Sigmoid colon (tissue), 7 donors: Measurements from ENCODE around the gene TIAM1. TPM values are rescaled to one million over a fixed set of nuclear protein-coding genes. Genes with fewer than 3 reads are reported as not detected.

Experiments
- DNase-seq: peaks from one replicate; pipeline ENCODE4 v3.0.0-alpha.2; 2019
- H3K27ac ChIP-seq, 4 donors: fragments of 200-600 bp; sonication (generic); one replicate each; pipeline ENCODE4 v1.5.1; 2016 to 2019; ENCODE audit warnings: mild to moderate bottlenecking in 1 of 4
- H3K27me3 ChIP-seq, 3 donors: fragments of 200-600 bp; sonication (generic); one replicate each; pipeline ENCODE4 v1.5.1; 2019; ENCODE audit warnings: mild to moderate bottlenecking in 1 of 3
- H3K36me3 ChIP-seq, 4 donors: fragments of 200-600 bp; sonication (generic); one replicate each; pipeline ENCODE4 v1.5.1; 2016 to 2019
- H3K4me1 ChIP-seq, 4 donors: fragments of 200-600 bp; sonication (generic); one replicate each; pipeline ENCODE4 v1.5.1; 2017 to 2019
- H3K4me3 ChIP-seq, 4 donors: fragments of 200-600 bp; sonication (generic); one replicate each; pipeline ENCODE4 v1.5.1; 2017 to 2019; ENCODE audit warnings: mild to moderate bottlenecking in 2 of 4, moderate library complexity in 1 of 4
- H3K9me3 ChIP-seq, 4 donors: fragments of 200-600 bp in 3 of 4; sonication (generic) in 3 of 4; one replicate each; pipeline versions ENCODE4 v1.5.1 to v1.6.1; 2013 to 2019
- CTCF ChIP-seq, 4 experiments: fragments of 450-650 bp in 3 of 4; fragments of 200-600 bp in 1 of 4; IDR thresholded peaks; one replicate each; pipeline ENCODE4 v1.5.1; 2016 to 2019; ENCODE audit warnings: antibody characterized with exemption in 4 of 4, mild to moderate bottlenecking in 3 of 4, moderate library complexity in 2 of 4
- EP300 ChIP-seq, 4 donors: sonication (generic); formaldehyde crosslinking; IDR thresholded peaks; one replicate each; pipeline ENCODE4 v1.6.1; 2017; ENCODE audit warnings: antibody characterized with exemption in 4 of 4
- POLR2A ChIP-seq, 2 donors: fragments of 450-650 bp; IDR thresholded peaks; one replicate each; pipeline ENCODE4 v1.6.1; 2016; ENCODE audit warnings: antibody characterized with exemption in 2 of 2, mild to moderate bottlenecking in 2 of 2, moderate library complexity in 2 of 2
- POLR2AphosphoS5 ChIP-seq, 4 donors: sonication (generic); formaldehyde crosslinking; IDR thresholded peaks; one replicate each; pipeline ENCODE4 v1.6.1; 2017; ENCODE audit warnings: antibody characterized with exemption in 4 of 4
- WGBS, 2 donors: extraction: QIAGEN DNeasy Blood & Tissue Kit; methylation state at CpG; one replicate each; pipeline ENCODE4 v1.1.7; 2013; 5-methylcytosine and 5-hydroxymethylcytosine counted together
- intact Hi-C: fragments of 100-400 bp; cut with DNase I; formaldehyde crosslinking; loops from one replicate; pipeline ENCODE4 v1.15.1; 2023
- polyA plus RNA-seq, 3 donors: library from polyadenylated mRNA; stranded (reverse); fragments of 200-250 nt; gene quantifications; one replicate each; pipeline ENCODE4 v1.2.3, GENCODE V29; 2013
- total RNA-seq, 4 donors: library from RNA; depleted of rRNA; stranded (reverse); fragments of >200 nt; gene quantifications; one replicate each; pipeline ENCODE4 v1.1.0, GENCODE V29; 2016
- donor health status: healthy with polysubstance abuse.
- donor health status: Bipolar disorder and iron deficiency.
- donor health status: healthy.

TIAM1 gene
- total and polyA plus RNA-seq, 7 donors = 1.2 to 20.5 (median 8.6) TPM

GRCh38 chr21:31162079-31162699, 181.9 kb downstream of the TIAM1 start:
- Histone ChIP-seq H3K27ac (peak overlapping the region in 1 of 4 donors; percentile 30), H3K4me1 (no peaks in the 10 kb centered on the region), H3K27me3 (peaks cover 0 to 4% (median 0%) of the 10 kb centered on the region in 3 donors), H3K4me3 (no peak overlapping the region), H3K9me3 (peaks cover 0 to 3% (median 0%) of the 10 kb centered on the region in 4 donors), H3K36me3 (no peaks in the 10 kb centered on the region)
- WGBS, 2 donors = 79 to 86% methylated on average over 4 of the region's 4 CpGs
- no peak for DNase-seq
- TF ChIP-seq EP300 (IDR thresholded peaks at IDR 0.05) (no peak), POLR2AphosphoS5 (IDR thresholded peaks at IDR 0.05) (no peak), POLR2A (IDR thresholded peaks at IDR 0.05) (no peak), CTCF (IDR thresholded peaks at IDR 0.05) (no peak)
- intact Hi-C loops = no loop called here

DNA sequence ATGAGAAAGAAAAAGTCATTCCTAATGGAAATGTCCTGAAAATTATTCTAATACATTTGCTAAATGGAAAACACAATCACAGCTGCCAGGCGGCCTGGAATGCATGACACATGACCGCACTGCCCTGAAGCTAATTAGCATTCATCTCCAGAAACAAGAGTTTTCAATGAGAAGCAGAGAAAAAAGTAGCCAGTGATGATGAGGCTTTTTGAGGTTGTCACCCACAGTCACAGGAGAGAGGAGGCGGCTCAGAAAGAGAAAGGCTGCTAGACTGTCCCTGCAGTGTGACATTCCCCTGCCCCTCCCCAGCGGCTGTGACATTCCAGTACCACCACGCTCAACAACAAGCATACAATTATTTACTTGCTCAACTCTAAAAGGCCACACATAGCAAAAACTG, 182.9 kb downstream of the TIAM1 start:
- Histone ChIP-seq H3K27ac (peak overlapping the region in 3 of 4 donors; percentile 21 to 63 (median 40)), H3K4me1 (no peaks in the 10 kb centered on the region), H3K36me3 (no peaks in the 10 kb centered on the region), H3K9me3 (peaks cover 0 to 7% (median 4%) of the 10 kb centered on the region in 4 donors), H3K27me3 (peaks cover 0 to 4% (median 0%) of the 10 kb centered on the region in 3 donors), H3K4me3 (no peak overlapping the region)
- DNase-seq = no peak
- whole genome bisulfite sequencing, 2 donors = 62 to 80% methylated on average over 5 of the region's 5 CpGs
- TF ChIP-seq POLR2AphosphoS5 (IDR thresholded peaks at IDR 0.05) = no peak
- TF ChIP-seq CTCF (IDR thresholded peaks at IDR 0.05) = no peak
- no peak for TF ChIP-seq EP300 (IDR thresholded peaks at IDR 0.05)
- no peak for TF ChIP-seq POLR2A (IDR thresholded peaks at IDR 0.05)
- intact Hi-C loops = no loop called here

GRCh38 chr21:31159808-31160207, 184.3 kb downstream of the TIAM1 start:
- H3K9me3 ChIP-seq = peaks cover 0 to 10% (median 4%) of the 10 kb centered on the region in 4 donors
- 55 to 84% methylated on average over 5 of the region's 5 CpGs for WGBS, 2 donors
- peak overlapping the region in 3 of 4 donors; percentile 39 to 63 (median 40) for H3K27ac ChIP-seq

DNA sequence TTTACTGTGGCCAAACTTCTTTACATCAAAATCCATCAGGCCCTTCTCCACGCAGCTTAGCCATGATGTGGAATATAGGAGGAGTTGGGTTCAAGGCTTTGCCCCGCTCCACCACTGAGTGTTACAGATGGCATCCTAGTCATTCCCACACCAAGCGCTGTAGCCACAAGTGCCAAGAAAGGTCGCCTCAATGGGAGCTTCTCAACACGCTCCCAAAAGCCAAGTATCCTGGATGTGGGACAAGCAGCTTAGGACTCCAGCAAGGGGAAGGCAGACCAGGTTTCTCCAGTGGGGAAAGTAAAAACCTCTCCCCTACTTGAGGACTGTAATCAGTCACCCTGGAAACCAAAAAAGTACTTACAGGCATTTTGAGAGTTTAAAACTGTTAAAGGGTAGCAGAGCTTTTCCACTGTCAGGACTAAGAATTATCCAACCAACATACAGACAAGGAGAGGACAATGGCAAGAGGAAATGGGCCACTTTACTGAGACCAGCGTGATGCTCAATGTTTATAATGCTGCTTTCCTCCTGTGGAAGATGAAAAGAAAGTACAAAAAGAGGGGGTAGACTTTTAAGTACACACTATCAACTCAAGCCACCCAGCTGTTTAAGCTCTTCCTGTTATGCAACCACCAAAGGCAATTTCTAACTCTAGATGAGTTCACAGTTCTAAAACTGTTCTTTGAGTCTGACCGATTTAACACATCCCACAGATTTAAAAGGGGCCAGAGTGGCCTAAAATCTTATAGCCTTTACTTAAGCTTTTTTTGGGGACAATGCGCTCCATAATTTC, 185.1 kb downstream of the TIAM1 start:
- no peaks in the 10 kb centered on the region for H3K4me1 ChIP-seq
- no peaks in the 10 kb centered on the region for H3K36me3 ChIP-seq
- peaks cover 0 to 4% (median 0%) of the 10 kb centered on the region in 3 donors for H3K27me3 ChIP-seq
- WGBS, 2 donors = 74 to 85% methylated on average over 8 of the region's 8 CpGs
- H3K4me3 ChIP-seq = peak overlapping the region in 2 of 4 donors; percentile 17 to 27
- intact Hi-C loops = no loop called here
- H3K27ac ChIP-seq = peak overlapping the region; percentile 14 to 63 (median 42)
- TF ChIP-seq EP300 (IDR thresholded peaks at IDR 0.05) = no peak
- peak in 2 of 4 donors; percentile 8 to 46 for TF ChIP-seq POLR2AphosphoS5 (IDR thresholded peaks at IDR 0.05)
- peaks cover 0 to 10% (median 4%) of the 10 kb centered on the region in 4 donors for H3K9me3 ChIP-seq
- no peak for DNase-seq

More at GRCh38 chr21:31159808-31160207, 184.3 kb downstream of the TIAM1 start:
- Histone ChIP-seq H3K4me1 (no peaks in the 10 kb centered on the region), H3K4me3 (peak overlapping the region in 3 of 4 donors; percentile 9 to 27 (median 17)), H3K27me3 (peaks cover 0 to 4% (median 0%) of the 10 kb centered on the region in 3 donors), H3K36me3 (no peaks in the 10 kb centered on the region)
- DNase-seq = no peak
- intact Hi-C loops = no loop called here
- no peak for TF ChIP-seq CTCF (IDR thresholded peaks at IDR 0.05)
- no peak for TF ChIP-seq POLR2AphosphoS5 (IDR thresholded peaks at IDR 0.05)
- no peak for TF ChIP-seq POLR2A (IDR thresholded peaks at IDR 0.05)
- TF ChIP-seq EP300 (IDR thresholded peaks at IDR 0.05) = no peak

DNA sequence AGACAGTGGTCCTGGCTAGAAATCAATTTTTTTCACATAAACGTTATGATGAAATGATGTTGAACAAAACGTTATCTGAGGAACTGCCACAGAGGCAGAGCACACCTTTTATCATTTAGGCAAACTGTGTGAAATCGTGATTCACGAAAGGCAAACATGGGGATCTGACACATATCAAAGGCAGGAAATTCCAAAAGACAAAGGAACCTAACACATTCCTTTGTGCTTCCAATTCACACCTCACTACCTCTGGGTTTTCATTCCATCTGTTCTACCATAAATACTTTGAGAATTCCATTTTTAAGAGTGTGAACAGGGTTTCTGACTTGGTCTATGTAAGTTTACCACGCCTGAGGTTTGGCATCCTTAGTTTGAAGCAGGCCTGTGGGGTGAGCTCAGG, 186.3 kb downstream of the TIAM1 start:
- Histone ChIP-seq H3K4me3 (no peak overlapping the region), H3K4me1 (no peaks in the 10 kb centered on the region), H3K36me3 (no peaks in the 10 kb centered on the region), H3K27me3 (peaks cover 0 to 4% (median 0%) of the 10 kb centered on the region in 3 donors), H3K27ac (peak overlapping the region in 1 of 4 donors; percentile 63), H3K9me3 (peaks cover 0 to 10% (median 4%) of the 10 kb centered on the region in 4 donors)
- no peak for DNase-seq
- WGBS, 2 donors = 76 to 84% methylated on average over 5 of the region's 5 CpGs
- intact Hi-C loops = no loop called here
- TF ChIP-seq CTCF (IDR thresholded peaks at IDR 0.05) (no peak), POLR2A (IDR thresholded peaks at IDR 0.05) (no peak), EP300 (IDR thresholded peaks at IDR 0.05) (no peak), POLR2AphosphoS5 (IDR thresholded peaks at IDR 0.05) (no peak)
